ENCODE data around the gene LPIN2.
"Not testable (repeated sequence)": the region's sequence is repeated elsewhere in the genome, so short reads cannot be mapped to it uniquely, and the experiment has no call there.

The LPIN2 gene, protein sequence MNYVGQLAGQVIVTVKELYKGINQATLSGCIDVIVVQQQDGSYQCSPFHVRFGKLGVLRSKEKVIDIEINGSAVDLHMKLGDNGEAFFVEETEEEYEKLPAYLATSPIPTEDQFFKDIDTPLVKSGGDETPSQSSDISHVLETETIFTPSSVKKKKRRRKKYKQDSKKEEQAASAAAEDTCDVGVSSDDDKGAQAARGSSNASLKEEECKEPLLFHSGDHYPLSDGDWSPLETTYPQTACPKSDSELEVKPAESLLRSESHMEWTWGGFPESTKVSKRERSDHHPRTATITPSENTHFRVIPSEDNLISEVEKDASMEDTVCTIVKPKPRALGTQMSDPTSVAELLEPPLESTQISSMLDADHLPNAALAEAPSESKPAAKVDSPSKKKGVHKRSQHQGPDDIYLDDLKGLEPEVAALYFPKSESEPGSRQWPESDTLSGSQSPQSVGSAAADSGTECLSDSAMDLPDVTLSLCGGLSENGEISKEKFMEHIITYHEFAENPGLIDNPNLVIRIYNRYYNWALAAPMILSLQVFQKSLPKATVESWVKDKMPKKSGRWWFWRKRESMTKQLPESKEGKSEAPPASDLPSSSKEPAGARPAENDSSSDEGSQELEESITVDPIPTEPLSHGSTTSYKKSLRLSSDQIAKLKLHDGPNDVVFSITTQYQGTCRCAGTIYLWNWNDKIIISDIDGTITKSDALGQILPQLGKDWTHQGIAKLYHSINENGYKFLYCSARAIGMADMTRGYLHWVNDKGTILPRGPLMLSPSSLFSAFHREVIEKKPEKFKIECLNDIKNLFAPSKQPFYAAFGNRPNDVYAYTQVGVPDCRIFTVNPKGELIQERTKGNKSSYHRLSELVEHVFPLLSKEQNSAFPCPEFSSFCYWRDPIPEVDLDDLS
- 38.0 to 114 (median 89.8) reads per million in 17 experiments for total RNA-seq

DNA sequence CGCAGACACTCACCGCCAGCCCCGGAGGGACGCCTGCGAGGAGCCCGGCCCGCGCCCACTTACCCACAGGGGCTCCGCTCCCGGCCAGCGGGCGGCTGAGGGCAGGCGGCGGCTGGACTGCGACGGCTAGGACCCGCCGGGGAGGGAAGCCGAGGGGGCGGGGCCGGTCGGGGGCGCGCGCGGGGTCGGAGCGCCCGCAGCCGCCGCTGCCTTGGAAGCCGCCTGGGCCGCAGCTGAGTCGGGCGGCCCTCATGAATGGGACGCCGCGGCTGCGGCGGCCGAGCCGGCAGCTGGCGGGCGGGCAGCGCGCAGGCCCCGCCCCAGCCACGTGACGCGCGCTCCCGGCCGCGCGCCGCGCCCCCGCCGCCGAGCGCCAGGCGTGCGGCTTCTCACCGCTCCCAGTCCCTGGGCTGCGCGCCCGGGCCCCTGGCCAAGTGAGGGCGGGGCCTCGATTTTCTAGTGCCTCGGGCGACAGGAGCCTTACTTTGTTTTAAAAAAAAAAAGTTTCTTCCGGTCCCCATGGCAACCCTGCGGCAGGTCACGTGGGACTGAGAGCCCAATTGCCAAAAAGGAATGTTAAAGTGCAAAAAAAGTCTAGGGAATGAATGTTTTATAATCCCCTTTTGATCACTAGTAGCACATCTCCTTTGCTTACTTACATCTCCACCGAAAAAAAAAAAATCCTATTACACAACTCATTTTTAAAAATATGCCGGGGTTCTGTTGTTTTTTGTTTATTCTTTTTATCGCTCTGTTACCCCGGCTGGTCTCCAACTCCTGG, at the start of gene LPIN2:
LPIN2 (minus strand) TSS at position 121 of the 781 bp plus-strand sequence. CDS start 52,304 bp downstream, outside the sequence.
- DNase-seq = peak; percentile 99

DNA sequence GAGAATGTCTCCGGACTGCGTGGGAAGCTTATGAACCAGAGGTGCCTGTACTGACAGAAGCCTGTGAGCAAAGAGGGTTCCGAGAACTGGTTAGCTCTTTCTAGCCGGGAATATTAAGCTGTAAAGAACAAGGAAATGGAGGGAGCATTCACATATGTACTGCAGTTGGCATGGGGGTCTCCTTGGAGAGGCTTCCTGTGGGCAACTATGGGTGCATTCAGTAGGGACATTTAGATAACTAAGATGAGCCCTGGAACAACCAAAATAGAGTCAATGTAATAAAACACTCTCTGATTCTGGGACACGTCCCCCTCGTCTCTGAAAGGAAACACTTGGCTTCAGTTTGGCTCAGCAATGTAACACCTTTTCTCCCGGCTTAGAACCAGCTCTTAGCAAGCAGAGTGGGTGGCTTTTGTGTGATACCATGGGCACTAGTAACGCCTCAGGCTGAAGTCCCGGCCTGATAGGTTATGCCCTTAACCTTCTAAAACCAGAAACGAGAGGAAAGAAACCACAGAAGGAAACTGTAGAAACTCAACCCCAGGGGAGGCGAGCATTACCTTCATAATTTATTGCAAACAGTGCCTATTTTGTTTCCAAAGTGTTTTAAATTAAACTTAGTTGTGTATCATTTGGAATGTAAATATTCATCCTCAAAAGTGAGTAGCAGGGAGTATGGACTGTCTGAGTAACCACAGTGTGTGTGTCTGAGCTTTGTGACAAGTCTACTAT, 48.8 kb upstream of the LPIN2 start:
- no peak for DNase-seq

DNA sequence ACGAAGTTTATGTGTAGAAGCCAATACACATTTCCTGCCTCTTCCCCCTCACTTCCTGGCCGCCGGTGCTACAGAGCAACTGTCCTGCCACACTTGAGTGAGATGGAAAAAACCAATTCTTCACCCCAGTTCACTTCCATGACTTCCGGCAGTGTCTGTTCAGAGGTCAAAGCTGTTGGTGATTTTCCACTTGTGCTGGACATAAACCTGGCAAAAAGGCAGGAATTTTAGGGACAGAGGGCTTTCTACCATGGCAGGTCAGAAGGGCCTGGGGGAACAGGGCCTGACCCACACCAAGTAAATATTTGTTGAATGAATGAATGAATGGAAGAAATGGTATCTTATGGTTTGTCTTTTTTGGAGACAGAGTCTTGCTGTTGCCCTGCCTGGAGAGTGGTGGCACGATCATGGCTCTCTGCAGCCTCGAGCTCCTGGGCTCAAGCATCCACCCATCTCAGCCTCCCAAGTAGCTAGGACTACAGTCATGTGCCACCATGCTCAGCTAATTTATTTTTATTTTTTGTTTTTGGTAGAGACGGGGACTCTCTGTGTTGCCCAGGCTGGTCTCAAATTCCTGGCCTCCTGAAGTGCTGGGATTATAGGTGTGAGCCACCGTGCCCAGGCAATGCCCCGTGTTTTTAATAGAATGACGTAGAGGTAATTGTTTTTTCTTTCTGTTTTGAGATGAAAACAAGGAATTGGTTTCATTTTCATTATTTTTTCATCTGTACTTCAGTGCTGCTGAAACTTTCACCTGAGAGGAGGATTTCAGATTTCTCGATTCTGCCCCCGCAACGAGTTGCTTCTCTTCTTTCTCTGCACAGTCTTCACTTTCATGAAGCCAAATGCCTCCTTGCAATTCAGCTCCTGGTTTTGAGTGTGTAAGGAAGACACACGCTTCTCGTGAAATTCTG, 48.0 kb upstream of the LPIN2 start:
- peak in 1 of 4 experiments; percentile 16 for DNase-seq

DNA sequence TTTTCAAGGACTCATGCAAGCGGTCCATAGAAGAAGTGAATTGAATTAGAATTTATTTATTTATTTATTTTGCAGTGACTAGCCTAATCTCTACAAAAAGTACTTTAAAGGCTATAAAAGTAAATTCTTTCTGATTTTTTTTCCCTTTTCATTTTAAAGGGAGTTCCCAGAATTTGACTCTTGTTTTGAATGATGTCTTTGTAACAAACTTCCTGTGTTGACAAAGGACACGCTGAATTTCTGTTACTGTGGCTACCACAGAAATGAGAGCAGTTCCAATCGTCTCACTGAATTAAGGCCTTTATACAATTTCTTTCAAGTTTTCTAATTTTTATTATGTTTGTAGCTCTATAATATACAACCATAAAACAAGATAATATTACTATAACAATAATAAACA, 46.3 kb upstream of the LPIN2 start:
- DNase-seq = peak in 2 of 4 experiments; percentile 26 to 49

DNA sequence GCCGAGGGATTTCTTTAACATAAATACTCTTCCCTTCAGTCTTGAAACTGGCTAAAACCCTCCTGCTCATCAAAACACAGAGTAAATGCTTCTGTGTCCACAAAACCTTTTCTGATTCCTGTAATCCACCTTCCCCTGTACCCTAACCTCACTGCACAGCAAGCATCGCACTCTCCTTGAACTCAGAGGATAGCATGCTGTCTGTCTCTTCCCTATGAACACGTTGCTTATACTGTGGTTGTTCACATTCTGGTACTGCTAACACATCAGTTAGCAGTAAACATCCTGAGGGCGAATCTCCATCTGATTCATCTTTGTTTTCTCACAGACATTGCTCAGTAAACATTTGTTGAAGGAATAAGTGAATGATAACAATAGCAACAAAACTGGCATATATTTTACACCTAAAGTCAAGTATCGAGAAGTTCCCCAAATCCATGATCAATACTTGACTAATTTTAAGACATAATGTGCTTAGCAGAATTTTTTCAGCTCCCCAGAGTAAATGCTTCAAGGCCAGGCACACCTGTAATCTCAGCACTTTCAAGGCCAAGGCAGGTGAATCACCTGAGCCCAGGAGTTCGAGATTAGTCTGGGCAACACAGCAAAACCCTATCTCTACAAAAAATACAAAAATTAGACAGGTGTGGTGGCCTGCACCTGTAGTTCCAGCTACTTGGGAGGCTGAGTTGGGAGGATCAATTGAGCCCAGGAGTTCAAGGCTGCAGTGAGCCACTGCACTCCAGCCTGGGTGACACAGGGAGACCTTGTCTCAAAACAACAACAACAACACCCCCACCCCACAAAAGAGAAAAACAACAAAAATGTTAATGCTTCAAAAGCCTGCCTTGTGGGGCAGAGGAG, 45.6 kb upstream of the LPIN2 start:
- no peak for DNase-seq

DNA sequence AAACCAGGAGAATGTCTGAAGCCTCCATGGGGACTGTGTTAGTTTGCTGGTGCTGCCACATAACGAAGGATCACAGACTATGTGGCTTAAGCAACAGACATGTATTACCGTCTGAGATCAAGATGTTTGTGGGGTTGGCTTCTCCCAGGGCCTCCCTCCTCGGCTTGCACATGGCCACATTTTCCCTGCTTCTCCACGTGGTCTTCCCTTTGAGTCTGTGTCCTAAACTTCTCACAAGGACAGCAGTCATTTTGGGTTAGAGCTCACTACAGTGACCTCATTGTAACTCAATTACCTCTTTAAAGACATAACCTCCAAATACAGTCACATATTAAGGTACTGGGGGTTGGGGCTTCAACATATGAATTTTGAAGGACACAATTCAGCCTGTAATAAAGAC, 44.6 kb upstream of the LPIN2 start:
- no peak for DNase-seq

DNA sequence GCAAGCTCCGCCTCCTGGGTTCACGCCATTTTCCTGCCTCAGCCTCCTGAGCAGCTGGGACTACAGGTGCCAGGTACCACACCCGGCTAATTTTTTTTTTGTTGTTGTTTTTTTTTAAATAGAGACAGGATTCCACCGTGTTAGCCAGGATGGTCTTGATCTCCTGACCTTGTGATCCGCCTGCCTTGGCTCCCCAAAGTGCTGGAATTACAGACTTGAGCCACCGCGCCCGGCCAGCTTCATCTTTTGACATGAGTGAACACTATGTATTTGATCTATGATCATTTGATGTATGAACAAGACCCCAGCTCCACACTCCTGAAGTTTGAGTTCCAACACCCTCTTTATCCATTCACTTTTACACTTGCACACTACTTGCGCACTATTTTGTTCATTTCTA, 43.4 kb upstream of the LPIN2 start:
- DNase-seq = no peak

DNA sequence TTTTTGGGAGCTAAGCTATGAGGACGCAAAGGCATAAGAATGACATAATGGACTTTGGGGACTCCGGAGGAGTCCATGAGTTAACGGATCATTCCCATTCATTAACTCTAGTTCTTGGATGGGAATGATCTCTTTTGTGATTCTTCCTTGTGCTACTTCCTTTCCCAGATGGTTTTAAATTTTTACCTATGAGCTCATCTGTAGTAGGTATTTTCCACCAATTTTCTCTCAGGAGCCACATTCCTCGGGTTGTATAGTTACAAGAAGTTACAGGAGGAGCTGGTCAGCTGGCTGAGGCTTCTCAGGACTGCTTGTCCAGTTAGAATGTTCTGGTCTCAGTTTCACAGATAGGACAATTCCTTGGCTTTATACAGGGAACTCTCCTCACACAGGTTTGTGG, 42.9 kb upstream of the LPIN2 start:
- no peak for DNase-seq

DNA sequence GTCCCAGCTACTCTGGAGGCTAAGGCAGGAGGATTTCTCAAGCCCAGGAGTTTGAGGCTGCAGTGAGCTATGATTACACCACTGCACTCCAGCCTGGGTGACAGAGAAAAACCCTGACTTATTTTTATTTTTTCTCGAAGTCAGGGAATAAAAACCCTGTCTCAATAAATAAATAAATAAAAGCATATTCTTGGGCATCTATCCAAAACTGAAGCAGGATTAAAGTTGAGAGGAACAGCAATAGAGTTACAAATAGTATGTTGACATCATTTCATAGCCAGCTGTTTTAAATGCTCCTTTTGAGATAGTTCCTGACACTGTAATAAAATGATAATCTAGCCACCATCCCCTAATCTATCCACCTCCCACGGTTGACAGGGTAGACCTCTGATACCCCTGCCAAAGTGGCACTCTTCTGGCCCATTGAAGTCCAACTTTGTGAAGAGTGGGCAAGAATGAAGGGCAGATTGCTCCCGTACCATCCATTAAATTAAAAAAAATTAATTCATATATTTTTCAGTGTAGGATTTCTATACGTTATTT, 42.3 kb upstream of the LPIN2 start:
- no peak for DNase-seq

DNA sequence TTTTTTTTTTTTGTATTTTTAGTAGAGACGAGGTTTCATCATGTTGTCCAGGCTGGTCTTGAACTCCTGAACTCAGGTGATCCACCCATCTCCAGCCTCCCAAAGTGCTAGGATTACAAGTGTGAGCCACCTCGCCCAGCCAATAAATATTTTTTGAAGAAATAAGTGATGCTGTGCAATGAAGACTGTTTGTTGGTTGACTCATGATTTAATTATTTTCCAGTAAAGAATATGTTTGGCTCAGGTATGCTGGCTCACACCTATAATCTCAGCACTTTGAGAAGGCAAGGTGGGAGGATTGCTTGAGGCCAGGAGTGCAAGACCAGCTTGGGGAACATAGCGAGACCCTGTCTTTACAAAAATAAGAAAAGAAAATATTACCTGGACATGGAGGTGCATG, 41.8 kb upstream of the LPIN2 start:
- no peak for DNase-seq

DNA sequence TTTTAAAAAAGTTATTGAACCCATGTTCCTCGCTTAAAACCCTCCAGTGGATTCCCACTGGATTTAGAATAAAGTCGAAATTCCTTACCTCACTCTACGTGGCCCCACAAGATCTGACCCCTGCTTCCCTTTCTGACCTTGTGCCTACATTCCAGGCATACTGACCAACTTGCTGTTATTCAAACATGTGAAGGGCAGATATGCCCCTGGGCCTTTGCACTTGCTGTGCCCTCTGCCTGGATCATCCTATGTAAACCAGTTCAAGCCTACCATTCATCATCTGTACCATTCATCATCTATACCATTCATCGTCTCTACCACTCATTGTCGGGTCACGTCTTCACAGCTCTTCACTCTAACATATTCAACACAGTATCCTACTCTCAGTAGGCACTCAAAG, 41.3 kb upstream of the LPIN2 start:
- no peak for DNase-seq

DNA sequence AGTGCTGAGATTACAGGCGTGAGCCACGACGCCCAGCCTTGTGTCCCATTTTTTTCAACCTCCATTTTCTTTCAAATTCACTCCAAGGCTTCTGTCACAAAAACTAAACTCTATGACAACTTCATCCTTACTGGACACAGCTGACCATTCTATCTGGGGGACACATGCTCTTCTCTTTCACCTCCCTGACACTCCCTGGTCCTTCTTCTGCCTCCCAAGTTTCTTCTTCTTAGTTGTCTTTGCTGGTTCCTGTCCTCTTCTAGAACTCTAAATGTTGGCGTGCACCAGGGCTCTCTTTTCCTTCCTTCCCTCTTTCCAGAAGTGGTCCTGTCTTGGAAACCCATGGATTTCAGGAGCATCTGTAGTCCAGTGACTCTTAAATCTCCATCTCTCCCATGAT, 40.1 kb upstream of the LPIN2 start:
- no peak for DNase-seq

DNA sequence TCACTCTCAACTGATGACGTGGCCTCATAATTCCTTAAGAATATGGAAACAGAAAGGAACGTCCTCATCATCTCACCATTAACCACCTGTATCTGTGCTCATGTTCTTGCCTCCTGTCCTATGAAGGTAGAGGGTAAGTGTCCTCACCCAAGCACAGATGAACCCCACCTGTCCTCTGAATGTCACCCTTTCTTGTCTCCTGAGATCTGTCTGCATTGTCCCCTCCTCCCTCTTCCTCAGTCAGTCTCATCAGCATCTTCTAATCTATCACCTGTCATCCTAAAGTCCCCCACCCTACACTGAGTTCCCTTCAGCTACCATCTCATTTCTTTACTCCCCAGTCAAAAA, 39.4 kb upstream of the LPIN2 start:
- DNase-seq = no peak

DNA sequence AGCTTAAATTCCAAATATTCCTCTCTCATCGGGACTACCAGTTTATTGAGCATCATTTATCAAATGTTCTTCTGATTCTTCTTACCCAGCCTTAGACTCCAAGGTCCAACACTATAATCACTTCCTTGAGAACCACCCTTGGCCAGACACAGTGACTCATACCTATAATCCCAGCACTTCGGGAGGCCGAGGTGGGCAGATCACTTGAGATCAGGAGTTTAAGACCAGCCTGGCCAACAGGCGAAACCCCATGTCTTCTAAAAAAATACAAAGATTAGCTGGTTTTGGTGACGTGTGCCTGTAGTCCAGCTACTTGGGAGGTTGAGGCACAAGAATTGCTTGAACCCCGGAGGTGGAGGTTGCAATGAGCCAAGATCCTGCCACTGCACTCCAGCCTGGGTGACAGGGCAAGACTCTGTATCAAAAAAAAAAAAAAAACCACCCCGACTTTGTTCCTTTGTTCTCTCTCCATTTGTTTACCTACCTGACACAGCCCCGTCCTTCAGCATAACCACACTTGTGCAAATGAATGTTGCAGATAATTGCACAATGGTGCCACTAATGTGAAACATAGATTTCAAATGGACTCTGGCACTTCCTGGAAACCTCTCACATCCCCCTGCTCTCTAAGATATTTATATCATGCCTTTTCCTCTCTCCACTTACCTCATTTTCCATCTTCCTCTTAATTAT, 38.9 kb upstream of the LPIN2 start:
- peak in 3 of 4 experiments; percentile 7 to 53 (median 38) for DNase-seq

DNA sequence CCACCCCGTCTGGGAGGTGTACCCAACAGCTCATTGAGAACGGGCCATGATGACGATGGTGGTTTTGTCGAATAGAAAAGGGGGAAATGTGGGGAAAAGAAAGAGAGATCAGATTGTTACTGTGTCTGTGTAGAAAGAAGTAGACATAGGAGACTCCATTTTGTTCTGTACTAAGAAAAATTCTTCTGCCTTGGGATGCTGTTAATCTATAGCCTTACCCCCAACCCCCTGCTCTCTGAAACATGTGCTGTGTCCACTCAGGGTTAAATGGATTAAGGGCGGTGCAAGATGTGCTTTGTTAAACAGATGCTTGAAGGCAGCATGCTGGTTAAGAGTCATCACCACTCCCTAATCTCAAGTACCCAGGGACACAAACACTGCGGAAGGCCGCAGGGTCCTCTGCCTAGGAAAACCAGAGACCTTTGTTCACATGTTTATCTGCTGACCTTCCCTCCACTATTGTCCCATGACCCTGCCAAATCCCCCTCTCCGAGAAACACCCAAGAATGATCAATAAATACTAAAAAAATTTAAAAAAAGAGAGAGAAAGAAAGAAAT, 37.0 kb upstream of the LPIN2 start:
- not testable (repeated sequence) for DNase-seq

DNA sequence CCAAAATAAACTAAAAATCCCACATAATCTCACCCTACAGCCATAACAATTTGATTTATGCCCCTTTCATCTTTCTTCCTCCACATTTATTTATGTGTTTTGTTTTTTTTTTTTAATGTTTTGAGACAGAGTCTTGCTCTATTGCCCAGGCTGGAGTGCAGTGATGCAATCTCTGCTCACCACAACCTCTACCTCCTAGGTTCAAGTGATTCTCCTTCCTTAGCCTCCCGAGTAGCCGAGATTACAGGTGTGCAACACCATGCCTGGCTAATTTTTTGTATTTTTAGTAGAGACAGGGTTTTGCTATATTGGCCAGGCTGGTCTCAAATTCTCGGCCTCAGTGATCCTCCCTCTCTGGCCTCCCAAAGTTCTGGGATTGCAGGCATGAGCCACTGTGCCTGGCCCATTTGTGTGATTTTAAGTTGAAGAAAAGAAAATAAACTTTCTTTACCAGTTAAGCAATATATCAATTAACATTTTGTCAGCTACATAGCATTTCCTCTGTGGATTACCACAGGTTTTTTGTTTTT, 35.9 kb upstream of the LPIN2 start:
- DNase-seq = no peak

DNA sequence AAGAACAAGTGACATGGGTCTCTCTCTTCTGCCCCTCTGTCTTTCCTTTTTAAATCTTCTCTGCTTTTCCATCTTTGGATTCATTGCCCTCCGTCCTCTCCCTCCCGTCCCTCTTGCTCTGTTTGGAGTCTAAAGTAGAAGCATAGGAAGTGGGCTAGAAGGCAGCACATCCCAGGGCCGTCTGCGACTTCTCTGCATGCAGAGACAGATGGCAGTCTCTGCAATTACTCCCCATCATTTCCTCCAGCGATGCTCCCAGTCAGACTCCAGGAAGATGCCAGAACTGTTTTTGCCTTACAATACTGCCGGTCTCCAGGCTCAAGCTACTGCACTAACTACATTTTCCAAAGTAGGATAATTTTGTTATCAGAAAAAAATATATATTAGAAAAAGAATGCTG, 35.2 kb upstream of the LPIN2 start:
- DNase-seq = no peak

DNA sequence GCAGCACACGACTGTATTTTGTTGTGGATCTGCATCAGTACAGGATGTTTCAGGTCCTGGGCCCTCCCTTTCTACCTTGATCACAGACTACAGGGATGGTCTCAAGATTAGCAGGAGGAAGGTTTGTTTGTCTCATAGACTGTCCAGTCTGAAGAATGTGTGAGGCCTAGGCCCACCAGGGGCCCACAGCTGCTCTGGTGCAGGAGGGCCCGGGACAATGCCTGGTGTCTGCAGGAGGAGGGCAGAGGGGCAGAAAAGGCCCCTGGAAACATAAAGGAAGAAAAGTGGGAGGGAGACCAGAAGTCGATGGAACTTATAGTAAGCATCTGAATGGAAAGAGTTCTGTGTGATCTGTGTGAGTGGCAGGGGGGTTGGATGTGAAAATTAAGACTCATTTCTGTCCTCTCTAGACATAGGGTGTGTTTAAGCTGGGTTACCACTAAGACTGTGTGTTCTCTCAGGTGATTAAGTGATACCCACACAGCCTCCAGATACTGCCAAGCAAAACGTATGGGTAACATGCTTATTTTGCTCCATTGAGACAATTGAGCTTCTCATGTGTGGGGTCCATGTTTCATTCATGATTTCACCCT, 33.4 kb upstream of the LPIN2 start:
- DNase-seq = no peak
